HCEC 1CT (cell line): Measurements from ENCODE around the gene GRM4.

Experiments used
- DNase-seq: peaks from one replicate; pipeline ENCODE4 v3.0.0-alpha.2; 2017

The GRM4 gene

DNA sequence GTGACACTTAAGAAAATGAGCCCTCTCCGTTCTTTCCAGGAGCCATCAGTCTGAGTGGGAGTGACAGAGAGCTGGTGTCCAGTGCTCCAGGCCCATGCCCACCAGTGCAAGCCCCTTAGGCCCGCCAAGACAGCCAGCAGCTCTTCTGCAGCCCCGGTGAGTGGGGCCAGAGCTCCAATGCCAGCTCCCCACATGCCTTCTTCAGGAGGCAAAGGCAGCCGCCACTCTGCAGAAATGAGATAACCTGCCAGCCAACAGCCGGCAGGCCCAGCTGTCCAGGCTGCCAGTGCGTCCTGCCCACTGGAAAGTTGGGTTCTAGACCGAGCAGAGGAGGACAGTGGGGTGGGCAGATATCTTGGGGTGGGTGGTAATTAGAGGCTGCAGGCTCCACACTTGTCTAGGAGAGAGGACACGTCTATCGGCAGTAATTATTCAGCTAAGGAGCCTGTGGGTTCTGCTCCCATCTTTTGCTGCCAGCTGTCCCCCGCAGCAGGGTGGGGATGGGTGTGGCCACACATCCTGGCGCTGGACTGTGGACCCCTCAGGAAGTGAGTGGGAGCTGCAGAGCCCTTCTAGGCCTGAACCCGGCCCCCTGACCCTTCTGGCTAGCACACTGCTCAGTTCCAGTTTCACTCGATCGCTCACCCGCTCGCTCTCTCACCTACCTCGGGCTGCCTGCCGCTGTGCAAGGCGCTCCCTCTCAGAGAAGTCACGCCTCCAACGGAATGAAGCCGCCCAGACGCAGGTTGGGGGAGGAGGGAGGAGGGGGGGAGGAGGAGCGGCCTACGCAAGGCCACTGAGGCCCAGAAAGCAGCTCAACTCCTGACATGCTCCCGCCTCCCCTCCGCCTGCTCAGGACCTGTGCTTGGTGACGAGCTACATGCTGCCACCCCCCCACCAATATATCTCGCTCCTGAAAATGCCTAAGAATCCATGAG is 3.6 kb downstream of the GRM4 start:
- DNase-seq = no peak

DNA sequence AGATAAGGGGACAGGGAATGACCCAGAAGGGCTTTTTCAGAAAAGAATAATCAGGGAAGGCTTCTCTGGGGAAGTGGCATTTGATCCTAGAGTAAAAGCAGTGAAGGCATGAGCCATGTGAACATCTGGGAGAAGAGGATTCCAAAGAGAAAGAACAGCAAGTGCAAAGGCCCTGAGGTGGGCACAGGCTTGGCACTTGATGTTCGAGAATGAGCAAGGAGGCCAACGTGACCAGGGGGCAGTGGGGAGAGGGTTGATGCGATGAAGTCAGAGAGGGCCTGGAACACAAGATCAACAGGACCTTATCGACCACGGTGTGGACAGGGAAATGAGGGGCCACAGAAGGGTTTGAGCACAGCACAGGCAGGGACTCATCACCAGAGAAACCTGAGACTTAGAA is 5.8 kb downstream of the GRM4 start:
- no peak for DNase-seq

DNA sequence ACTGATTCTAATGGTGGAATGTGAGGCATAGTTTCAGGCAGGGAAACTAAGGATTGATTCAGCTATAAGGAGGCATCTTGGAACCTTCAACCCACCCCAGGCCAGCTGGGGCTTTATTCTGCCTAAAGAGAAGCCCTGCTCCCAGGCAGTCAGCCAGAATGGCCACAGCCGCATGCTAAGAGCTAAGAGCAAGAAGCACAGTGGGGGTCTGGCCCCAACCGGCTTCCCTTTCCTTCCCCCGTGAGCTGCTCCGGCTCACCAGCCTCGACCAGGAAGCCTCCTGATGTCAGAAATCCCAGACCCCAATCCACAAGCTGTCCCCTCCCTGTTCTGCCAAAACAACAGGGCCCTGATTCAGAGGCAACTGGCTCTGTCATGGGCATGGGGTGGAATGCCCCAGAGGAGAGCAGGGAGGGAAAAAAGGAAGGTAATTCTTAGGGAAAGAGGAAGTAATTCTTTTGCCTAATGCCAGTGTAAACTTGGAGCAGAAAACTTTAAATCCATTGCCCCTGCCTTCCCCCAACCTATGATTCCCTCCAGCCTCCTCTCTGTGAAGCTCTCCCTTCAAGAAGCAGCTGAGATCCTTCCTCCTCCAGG is 6.9 kb downstream of the GRM4 start:
- DNase-seq = no peak

DNA sequence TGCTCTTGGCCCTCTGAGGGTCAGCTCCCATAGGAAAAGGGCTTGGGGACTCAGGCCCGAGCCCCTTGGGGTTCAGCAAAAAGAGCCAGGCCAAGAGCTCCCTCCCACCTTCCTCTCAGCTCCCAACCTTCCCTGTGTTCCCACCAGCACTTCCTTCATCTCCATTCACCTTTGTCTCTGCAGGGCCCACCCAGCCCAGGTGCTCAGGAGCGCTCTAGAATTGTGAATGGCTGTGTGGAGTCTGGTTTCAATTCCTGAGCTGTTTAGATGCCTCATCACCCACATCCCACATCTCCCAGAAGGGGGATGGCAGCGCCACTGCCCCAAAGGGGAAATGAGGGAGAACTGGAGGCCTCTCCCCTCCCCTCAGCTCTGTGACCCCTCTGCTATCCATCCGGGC is 7.7 kb downstream of the GRM4 start:
- DNase-seq = no peak

DNA sequence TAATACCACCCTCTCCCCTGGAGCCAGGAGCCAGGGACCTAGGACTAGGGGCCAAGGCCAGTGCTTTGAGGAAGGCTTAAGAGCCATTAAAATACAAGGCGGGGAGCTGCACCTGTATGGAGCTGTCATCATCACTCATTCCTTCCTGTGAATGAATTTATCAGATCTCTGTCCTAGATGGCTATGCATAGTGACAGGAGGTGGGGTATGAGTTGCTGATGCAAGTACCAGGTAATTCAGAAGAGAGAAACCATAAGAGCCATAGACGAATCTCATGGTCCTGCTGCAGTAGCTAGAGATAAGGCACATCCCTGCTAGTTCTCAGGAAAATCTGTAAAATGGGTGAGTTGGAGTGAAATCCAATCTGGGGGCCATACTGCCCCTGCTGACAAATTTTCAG is 10.3 kb downstream of the GRM4 start:
- no peak for DNase-seq

DNA sequence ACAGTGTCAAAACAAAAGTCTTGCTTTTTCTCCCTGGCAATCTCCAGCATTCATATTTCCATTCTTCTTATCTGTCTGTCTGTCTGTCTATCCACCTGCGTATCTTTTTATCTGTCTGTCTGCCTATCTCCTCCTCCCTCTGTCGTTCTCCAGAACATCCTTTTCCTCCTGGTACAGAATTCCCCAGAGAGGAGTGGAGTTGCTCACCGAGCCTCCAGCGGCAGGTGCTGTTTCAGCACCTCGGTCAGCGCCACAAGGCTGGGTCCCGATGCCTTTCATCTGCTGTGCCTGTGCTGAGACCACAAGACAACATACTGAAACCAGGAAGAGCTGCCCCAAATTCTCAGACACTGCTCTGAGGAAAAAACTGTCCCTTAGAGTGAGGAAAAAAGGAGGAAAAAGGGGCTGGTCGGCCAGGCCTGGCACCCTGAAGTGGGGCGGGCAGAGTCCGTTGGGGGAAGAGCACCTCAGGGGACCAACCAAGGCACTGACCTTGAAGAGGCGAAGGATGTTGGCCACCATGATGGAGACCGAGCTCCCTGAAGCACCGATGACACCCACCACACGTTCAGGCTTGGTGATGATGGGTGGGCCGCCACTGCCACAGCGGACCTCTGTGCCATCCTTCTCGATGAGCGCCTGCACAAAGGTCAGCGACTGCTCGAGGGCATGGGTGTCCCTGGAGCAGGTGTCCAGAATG is 13.3 kb downstream of the GRM4 start:
- DNase-seq = no peak

DNA sequence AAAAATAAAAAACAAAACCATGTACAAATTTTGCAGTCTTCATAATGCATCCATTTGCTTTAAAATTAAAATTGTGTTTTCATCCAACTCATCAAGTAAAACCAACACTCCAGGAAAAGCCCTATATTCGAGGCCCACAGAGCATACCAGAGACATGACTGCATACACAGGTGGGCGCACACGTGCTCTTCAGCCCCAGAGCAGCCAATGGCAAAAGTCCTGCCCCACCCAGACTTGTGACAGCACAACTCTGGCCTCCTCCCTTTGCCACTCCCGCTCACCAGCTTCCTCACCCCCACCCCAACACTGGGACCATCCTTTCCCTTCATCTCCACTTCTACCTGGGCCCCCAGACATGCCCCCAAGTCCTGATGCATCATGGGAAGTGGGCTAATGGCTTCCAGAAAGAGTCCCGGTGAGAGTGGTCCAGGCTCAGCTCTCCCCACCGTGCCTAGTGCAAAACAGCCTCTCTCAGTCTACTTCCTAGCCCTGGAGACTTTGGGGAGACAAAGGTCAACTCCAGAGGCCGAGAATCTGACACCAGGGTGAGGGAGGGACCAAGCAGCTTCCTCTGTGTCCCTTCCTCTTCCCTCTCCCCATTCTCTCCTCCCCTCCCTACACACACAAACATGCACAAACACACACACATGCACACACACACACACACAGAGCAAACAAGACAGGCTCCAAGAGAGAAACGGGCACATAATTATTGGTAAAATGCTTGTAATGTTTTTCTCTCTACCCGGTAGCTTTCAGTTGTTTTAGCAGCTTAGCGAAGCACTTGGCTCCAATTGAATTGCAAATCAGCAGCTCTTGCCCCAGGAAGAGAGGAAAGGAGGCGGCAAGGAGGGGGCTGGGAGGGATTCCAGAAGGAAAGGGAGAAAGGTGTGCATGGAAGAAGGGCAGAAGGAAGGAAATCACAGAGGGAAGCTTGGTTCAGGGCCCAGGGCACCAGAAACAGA is 14.3 kb downstream of the GRM4 start:
- DNase-seq = no peak

DNA sequence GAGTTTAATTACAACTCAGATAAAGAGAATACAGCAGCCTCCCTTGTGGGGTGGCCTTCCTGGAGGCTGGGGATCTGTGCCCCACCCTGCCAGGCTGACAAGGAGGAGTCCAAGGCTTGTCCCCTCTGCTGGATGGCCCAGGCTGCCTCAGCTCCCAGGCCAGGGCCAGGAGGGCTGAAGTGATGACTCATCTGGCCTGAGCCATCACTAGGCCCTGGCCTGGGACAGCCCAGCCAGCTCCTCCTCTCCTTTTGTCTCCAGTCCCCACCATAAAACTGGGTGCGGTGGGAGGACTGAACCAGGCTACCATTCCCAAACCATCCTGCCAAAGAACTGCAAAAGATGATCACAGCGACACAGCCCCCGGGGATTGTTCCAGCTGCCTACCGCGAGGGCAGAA is 15.0 kb downstream of the GRM4 start:
- DNase-seq = no peak

DNA sequence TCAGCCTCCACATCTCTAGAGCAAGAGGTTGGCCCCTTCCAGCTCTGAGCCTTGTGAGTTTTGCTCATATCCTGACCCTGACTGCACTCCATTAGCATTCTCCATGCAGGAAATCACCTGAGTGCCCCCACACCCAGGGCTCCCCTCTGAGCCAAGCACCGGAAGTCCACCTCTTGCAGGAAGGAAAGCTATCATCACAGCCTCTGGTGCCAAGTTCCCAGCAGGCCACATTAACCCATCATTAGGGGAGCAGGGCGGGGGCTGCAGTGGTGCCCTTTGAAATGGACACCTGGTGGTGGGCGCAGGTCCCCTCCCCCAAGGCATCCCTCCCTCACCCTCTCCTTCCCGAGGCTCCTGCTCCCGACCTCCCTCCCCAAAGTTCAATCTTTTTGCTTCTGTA is 16.1 kb downstream of the GRM4 start:
- no peak for DNase-seq

DNA sequence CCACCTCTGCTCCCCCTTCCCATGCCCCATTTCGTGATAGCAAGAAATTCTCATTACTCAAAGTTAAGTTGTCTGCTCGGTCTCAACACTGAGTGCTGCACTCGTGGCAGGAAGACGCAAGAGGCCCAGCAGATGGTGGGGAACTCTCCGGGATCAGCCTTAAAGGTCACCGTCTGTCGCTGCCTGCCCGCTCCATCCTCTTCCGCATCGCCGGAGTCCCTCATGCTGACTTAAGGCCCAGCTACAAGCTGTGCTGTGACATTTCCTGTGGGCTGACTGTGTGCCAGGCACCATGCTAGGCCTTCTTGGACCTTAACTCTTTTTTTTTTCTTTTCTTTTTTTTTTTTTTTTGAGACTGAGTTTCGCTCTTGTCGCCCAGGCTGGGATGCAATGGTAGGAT is 17.8 kb downstream of the GRM4 start:
- no peak for DNase-seq

DNA sequence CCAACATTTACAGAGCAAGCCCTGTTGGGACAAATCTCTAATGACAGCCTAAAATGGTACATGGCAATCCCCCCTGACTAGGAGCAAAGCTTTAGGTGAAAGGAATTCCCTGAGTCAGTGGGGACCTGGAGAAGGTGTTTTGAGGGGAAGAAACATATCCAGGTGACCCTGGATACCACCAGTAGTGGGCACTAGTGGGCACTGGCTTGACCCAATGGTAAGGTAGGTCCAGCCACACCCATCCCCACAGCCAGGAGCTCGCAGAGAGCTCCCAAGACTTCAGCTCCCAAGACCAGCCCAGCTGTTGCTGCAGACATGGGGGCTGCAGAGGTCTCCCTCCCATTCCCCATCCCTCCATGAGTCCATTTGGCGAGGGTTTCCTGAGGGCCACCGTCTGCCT is 19.5 kb downstream of the GRM4 start:
- no peak for DNase-seq

DNA sequence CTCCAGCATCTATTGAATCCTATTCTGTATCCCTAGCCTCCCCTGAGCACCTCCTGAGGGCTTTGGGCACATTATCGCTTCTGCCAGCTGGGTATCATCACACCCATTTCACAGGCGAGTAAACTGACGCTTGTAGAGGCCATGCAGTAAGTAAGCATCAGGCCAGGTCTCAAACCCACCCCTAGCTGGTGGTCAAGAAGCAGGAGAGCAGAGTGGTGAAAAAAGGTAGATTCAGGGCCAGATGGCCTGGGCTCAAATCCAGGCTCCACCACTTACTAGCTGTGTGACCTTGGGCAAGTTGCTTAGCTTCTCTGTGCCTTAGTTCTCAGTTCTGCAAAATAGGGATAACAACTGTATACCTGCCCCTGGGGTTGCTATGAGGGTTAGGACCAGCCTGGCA is 19.9 kb downstream of the GRM4 start:
- DNase-seq = no peak

DNA sequence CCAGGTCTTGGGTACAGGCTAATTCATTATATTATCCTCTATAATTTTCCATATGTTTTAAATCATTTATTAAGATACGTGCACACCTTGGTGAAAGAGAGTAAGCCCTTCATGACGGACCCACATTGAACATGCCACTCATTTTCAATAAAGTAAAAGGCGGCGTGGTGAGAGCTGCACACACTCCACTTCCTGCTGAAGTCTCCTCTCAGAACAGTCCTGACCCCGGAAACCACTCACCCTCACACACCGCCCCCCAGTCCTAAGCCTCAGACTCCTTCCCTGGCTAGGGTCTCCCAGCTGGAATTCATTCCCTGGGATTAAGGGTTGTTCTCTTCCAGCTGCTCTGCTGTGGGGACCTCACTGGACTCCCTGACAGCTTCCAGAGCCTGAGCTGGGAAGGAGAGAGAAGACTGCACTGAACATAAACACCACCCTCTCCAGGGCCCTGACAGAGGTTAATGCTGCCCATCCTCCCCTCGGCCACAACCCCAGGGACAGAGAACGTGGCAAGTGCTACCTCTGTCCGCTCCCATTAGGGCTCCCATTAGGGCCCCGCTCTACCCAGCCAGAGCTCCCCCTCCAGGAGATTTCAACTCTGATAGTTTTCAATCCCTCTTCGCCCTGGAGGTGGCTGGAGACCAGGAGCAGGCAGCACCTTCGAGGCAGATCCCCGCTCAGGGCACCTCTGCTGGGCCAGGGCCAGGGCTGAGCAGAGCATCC is 24.8 kb downstream of the GRM4 start:
- DNase-seq = no peak

DNA sequence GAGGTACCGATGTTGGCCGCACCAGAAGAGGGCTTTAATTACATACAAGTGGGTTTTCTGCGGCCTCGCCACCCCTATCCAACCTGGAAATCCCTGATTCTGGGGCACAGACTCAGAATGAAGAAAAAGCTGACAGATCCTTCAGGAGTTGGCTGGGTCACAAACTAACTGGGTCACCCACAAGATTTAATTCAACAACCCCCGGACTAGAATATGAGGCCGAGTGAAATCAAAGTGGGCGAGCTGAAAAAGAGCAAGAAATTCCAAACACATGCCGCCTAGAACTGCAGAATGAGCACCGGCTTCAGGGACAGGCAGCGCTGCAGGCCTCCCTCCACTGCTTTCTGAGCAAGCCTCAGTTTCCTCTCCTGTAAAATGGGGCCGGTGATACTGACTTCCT is 30.0 kb downstream of the GRM4 start:
- no peak for DNase-seq

DNA sequence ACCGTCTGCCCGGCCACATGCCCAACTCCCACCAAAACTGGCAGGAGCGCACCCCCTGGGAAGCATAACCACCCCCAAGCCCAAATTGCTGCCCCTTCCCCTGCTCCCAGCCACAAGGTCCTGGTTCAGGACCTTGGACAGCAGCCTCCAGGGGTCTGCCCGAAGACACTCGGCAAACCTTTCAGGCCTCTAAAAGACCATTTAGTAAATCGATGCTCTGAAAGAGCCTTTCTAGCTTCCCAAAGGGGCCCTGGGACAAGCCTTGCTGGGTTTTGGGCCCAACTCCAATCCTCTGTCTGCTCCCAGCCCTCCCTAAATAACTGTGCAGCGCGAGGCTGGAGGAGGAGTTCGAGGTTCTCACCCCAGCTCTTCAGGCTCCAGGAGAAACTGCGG is 30.5 kb downstream of the GRM4 start:
- DNase-seq = no peak

DNA sequence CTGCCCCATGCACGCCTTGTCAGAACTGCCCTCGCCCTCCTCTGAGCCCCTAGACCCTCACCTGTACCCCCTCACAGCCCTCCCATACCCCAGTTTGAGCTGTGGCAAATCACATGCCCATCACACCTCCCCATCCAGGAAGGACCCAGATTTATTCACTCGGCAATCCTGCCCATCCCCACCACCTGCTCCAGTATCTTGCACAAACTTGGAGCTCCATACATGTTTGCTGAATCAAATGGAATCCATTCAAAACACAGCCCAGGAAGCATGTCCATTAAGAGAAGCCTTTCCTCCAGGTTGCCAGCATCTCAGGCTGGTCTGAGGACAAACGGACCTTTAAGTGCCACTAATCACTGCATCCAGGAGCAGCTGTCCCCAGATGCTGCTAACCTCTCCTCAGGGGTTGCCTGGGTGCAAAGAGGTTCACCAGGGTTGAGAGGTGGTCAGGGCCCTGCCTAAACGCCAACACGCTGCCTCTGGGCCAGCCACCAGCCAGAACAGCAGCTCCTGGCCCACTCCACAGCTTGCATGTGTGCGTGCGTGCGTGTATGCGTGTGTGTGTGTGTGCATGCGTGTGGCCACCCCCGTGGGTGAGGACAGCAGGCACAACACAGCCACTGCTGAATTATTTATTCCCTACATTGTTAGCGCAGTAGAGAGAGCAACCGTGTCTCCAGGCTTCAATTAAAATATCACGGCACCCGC is 31.0 kb downstream of the GRM4 start:
- DNase-seq = no peak

DNA sequence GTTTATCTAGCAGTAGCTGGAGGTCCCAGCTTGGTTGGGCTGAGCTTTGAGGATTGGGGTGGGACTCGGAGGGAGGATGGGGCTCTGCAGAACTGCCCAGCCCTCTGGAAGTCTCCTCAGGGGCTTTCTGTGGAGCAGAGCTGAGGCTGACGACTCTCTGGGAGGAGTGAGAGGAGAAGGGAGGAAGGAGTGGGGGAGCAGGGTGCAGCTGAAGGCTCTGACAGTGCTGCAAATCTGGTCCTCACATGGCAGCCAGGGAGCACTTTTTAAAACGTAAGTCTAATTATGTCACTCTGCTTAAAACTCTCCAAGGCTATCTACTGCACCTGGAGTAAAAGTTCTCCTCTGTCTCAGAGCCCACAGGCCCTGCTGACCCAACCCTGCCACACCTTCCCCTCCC is 32.4 kb downstream of the GRM4 start:
- DNase-seq = no peak

DNA sequence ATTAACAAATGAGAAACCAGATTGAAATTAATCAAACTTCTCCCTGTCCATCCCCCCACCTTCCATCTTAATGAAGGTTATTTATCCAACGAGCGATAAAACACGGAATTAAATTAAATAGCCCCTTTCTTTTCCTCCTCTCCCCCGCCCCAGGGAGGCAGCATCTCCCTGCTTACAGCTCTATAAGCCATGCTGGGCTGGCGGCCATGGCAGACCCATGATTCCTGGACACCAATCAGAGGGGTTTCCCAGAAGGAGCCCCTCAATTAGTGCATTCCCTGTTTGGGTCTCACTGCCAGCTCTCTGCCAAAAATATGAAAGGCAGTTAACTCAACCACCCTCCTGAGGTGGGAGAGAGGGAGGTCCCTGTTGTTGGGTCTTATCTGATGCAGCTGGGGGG is 33.8 kb downstream of the GRM4 start:
- no peak for DNase-seq

DNA sequence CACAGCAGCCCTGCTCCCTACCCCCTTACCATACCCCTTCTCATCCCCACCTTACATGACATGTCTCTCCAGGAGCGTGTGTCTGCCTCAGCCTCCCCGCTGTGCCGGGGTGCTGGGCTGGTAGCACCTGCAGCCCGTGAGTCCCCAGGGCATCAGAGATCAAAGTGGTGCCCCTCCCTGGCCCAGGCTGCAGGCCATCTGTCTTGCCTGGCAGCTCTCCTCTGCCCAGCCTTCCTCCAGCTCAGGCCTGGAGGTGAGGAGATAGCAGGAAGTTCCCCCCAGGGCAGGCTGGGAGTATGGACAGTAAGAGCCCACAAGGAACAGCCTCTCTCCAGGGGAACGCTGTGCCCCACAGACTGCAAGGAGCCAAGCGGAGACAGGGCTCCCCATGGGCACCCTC is 35.3 kb downstream of the GRM4 start:
- no peak for DNase-seq

DNA sequence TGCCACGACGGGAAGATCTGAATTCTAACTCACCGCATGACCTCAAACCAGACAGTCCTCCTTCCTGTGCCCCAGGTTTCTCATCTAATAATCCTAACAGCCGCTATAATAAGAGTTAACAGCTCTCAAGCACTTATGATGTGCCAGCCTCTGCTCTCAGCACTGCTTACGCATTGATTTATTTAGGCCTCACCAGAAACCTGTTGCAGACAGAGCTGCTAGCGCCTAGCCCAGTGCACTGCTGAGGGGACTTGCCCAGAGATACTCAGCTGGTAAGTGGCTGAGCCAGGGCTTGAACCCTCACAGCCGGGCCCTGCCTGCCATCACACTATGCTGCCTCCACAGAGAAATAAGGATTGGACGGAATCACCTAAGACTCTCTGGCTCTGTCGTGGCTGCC is 37.7 kb downstream of the GRM4 start:
- DNase-seq = no peak

DNA sequence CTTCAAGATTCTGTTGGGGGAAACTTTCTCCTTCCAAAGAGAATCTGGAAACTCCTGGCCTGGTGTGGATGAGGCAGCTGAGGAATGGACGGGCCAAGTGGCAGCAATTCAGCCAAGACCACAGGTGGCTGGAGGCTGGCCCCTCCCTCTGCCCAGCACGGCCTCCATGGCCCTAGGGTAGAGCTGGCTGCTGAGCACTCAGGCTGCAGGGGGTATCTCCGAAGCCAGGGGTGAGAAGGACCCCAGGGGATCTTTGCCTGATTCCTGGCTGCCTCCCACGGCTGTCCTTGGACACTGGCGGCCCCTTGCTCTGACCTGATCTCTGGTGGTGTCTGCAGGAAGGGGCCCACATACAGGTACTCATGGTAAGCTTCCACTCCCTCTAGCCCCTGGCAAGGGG is 39.0 kb downstream of the GRM4 start:
- no peak for DNase-seq

DNA sequence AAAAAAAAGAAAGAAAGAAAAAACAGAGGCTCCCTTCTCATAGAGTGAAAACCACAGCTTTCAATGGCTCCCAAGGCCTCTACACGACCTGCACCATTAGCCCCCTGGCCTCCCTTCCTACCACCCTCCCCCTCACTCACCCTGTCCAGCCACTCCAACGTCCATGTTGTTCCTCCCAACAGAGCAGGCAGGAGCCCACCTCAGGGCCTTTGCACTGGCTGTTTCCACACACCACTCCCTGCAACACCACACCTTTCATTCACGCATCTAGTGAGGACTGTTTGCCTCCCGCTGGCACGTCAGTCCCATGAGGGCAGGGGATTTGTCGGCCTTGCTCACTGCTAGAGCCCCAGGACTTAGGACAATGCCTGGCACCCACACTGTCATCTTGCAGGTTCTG is 39.5 kb downstream of the GRM4 start:
- DNase-seq = no peak
